NCI-H748 treated with DMSO at 0.1 percent for 48 hours (cell line): Measurements from ENCODE around the gene GRID2.
"Not testable (repeated sequence)": the region's sequence is repeated elsewhere in the genome, so short reads cannot be mapped to it uniquely, and the experiment has no call there.

Source experiments
- DNase-seq: peaks from one replicate; lab custom pipeline; 2025; lab: John Stamatoyannopoulos, UW

The GRID2 gene

DNA sequence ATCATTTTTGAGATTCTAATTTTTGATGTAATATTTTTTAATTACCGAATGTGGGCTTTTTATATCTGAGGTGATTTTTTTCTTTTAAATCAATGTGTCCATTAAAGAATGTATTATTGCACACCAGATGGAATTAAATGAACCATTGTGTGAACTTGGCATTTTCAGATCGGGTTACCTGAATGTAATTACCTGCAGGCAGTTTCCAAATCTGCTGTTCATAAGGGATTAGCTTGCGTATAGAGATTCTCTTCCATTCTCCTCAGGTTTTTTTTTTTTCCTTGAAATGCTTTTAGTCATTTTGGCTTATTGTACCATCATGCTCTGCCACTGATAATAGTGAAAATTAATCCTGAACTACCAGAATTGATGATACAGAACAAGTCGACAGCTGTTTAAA lies 1013.3 kb downstream of the GRID2 start:
- peak; percentile 4 for DNase-seq

DNA sequence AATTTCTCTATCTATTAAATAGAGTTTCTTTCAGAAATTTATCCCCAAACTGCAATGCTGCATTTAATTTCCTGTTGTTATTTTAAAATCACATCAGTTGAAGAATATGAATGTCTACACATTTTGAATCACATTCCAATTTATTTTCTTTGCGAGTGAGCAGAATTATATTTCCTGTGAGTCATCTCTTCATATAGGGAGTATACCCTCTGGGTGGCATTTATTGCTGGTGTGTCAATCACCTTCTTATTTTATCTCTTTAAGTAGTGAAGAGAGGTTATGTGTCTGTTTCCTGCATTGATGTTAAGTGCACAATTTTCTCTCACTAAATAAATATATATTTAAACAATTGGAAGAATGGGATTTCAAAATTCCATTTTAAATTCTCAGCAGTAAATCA lies 1013.8 kb downstream of the GRID2 start:
- no peak for DNase-seq

DNA sequence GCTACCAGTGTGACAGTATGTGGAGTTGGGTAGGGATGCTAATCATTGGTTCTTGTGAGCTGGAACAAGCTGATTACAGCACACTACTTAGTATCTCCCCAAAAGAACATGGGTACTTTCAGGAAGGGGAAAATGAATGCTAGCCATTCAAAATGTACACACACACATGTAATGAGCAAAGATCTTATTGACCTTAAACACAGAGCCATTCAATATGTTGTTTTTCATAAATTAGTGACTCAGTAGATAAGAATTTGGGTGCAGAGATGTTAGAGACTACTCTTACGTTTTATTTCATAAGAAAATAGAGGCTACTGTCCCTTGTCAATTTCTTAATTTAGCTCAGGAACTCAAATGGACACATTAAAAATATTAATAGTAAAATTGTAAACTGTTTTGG lies 1015.3 kb downstream of the GRID2 start:
- no peak for DNase-seq

DNA sequence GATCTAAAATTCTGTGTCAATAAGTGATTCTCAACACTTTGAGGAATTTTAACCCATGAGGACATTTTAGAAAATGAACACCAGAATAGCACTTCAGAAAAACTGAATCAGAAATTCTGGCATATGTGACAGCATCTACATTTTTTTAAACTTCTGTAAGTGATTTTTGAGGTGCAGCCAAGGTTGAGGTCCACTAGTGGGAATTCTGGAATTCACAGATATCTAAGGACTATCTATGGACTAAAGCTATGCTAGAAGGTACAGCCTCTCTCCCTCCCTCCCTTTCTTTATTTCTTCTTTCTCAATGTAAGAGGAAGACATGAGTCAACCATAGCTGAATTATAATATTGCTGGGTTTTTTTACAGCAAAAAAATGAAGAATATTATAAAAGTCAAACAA lies 1016.6 kb downstream of the GRID2 start:
- no peak for DNase-seq

DNA sequence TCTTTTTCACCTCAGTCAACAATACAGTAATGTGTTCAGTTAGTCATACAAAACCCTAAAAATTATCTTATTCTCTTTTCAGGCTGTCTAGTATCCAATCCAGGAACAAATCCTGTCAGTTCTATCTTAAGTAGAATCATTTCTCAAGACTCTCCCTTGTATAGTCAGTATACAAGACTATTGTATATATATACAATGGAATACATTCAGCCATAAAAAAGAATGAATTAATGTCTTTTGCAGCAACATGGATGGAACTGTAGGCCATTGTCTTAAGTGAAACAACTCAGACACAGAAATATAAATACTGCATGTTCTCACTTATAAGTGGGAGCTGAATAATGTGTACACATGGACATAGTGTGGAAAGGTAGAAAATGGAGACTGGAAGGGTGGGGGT lies 1023.6 kb downstream of the GRID2 start:
- no peak for DNase-seq

DNA sequence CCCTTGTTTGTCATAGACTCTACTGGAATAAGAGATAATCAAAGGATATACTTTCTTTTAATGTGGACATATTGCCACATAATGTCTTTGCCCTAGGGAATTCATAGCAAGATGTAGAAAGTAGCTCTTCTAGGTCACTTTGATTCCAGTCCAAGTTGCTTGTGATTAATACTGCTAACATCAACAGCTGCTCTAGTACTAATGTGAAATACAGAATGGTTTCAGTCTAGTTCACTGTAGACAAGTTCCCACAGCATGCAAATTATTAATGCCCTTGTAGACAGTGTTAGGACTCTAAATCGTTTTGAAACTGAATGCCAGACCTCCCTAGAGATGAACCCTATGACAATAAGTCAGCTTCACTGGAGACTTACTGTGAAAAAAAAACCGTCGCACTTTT lies 1030.2 kb downstream of the GRID2 start:
- DNase-seq, result peak; percentile 34

DNA sequence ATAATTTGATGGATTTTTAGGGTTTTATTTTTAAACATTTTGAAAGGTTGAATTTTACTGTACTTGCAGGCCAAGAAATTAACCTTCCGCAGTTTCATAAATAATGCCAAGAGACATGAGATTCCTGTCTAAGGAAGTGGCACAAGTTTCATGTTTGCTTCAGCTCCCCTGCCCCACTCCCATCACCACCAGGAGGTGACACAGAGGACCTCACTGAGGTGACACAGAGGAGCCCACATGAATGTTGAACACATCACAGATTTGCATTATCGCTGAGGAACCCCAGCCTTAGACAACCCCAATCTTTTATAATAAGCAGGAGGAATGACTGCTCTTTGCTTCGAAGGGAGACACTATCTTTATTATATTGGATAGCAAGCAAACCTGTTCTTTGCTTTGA lies 1033.4 kb downstream of the GRID2 start:
- no peak for DNase-seq

DNA sequence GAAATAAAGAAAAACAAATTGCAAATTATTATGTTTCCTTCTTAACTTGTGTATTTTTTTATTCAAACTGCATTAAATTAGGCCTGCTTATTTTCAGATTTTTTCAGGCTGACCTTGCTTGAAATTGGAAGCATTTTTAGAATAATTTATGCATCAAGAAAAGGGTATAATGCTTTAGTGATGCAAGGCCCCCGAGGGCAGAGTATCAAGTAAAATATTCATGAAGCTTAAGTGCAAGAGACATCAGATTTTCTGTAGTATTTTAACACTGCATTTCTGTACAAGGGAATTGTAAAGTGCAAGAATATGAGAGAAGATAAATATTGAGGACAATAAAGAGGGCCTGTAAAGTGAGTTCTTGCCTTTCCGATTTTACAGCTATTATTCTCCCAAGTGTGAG lies 1039.0 kb downstream of the GRID2 start:
- no peak for DNase-seq

DNA sequence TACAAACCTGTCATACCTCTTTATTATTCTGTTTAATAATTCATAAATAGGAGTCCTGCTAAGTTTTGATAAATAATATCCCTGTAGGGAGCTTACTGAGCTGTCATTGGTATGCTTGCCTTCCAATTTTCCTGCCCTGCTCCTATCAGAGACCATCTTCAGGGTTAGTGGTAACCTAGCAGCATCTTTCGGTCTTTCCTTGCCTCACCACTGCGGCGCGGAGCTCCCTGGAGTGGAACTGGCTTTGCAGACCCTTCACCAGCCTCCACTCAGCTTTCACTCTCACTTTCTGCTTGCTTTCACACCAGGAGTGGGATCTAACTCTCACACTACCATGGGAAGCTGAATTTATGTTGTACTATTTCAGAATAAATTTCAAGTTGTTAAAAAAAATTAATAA lies 1043.1 kb downstream of the GRID2 start:
- DNase-seq, result no peak

DNA sequence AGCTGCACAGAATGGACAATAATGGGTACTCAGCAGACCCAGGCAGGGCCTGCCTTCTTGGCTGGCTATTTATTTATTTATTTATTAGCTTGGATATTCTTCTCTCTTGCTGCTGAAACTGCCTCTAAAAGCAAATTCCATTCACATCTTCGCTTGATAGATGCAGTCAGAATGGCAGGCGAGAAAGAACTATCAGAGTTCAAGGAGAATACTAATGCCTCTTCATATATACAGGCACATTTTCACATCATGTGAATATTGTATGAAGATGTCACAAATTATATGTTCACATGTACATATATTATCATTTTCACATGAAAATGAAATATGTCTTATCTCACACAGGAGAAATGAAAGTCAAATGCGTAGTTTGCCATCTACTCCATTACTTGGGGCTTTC lies 1045.1 kb downstream of the GRID2 start:
- DNase-seq, result no peak

DNA sequence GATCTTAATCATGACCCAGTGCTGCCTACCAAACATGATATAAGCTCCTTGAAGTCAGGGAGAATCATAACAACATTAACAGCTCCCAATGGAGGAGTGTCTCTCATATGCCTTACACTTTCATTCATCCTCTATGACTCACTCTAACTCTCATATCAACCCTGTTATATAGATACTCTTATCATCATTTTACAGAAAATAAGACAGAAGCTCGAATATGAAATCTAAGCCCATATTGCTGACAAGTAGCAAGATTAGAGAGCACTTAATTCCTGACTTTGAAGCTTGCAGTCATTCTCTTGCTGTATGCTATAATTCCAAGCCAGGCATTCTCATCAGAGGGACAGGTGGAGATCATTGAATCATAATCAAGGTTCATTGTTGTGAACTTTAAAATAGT lies 1048.1 kb downstream of the GRID2 start:
- no peak for DNase-seq

DNA sequence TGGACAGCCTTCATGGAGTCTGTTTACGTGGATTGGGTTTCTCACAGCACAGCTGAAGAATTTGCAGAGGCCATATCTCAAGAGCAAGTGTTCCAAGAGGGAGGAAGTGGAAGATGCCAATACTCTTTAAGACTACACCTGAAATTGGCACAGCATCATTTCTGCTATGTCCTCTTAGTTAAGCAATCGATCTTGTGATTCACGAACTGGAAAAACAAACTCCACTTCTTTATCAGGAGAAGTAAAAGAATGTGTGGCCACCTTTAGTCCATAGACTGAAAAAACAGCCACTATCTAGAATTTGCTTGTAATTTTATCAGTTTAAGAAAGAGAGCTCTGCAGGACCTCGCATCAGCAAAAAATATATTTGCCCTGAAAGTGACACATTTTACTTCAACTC lies 1051.6 kb downstream of the GRID2 start:
- DNase-seq, result no peak

DNA sequence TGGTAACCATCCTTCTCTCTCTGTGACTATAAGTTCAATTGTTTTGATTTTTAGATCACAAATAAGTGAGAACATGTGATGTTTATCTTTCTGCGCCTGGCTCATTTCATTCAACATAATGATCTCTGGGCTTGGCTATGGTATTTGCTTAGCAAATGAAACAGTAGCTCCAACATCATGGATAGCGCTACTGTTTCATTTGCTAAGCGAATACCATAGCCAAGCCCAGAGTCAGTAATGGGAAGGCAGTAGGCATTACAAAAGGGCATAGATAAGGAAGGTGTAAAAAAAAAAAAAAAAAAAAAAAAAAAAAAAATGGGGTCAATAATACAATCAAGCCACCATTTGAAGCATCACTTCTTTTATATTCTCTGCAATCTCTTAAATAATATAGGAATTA lies 1055.8 kb downstream of the GRID2 start:
- peak; percentile 8 for DNase-seq

DNA sequence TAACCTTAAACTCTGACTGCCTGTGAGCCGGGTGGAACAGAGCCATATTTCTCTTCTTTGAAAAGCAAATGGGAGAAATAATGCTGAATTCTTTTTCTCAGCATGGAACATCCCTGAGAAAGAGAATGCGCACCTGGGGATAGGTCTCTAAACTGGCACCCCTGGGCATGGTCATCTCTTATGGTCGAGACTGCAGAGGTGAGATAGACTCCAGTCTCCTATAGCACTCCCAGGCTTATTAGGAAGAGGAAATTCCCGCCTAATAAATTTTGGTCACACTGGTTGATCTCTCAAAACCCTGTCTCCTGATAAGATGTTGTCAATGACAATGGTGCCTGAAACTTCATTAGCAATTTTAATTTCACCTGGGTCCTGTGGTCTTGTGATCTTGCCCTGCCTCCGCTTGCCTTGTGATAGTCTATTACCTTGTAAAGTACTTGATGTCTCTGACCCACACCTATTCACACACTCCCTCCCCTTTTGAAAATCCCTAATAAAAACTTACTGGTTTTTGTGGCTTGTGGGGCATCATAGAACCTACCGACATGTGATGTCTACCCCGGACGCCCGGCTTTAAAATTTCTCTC lies 1062.5 kb downstream of the GRID2 start:
- not testable (repeated sequence) for DNase-seq

DNA sequence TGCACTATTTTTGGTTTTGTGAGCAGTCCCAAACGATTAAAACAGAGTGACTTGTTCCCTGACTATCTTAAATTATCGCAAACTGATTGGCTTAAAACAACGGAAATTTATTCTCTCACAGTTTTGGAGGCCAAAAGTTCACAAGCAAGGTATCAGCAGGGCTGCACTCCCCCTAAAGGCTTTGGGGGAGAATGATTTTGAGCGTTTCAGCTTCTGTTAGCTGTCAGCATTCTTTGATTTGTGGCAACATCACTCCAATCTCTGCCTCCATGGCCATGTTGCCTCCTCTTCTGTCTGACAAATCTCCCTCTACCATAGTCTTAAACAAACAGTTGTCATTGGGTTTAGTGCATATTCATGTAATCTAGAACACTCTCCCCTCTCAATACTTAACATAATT lies 1065.2 kb downstream of the GRID2 start:
- no peak for DNase-seq

DNA sequence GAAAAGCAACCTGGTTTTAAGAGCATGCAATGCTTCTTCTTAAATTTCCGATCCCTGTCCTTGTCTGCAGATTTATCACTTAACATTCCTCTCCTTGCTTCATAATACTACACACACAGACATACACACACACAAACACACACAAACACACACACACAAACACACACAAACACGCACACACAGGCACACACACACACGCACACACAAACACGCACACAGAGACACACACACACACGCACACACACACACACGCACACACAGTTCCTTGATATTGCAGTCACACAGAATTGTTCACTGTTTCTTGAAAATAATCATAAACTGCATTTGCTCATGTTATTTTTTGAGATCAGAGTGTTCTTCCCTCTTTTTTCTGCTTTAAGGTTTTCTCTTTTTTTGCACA lies 1066.5 kb downstream of the GRID2 start:
- no peak for DNase-seq

DNA sequence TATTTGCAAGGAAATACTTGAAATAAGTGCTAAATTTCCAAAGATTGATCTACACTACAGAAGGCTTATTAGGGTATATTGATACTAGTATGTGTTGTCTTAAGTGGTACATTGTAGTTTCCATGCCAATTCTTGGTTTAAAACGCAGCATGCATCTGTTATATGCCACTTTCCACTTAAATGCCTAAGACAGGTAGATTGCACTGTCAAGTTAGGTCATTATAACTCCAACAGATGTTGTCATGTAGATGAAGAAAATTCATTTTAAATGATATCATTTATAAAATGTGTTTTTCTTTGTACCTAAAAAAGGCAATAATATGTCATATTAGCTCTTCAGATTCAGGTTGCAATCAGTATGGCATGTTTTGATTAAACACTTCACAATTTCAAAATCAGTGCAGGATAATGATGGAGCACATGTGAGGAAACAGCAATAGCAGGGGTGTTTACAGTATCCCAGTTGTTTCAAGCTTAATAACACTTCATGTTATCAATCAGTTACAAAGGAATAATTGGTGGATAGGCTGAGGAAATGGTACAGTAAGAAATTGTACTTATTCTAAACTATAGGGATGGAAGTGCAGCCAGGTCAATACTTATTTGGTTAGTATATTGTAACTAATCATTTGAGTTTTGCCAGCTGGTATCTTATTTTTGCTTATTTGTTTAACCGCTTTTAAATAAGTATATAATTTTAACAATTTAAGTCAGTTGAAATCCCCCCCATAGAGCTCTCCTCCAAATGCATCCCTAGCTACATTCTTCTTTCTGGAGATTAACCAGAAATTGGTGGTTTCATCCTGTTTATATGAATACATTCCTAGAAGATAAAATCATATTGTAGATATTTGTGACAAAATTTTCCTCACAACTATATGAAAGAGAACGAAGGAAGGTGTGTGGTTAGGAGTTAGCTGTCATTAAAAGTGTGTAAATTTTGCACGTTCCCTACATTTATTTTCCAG lies 1070.4 kb downstream of the GRID2 start:
- DNase-seq, result no peak

DNA sequence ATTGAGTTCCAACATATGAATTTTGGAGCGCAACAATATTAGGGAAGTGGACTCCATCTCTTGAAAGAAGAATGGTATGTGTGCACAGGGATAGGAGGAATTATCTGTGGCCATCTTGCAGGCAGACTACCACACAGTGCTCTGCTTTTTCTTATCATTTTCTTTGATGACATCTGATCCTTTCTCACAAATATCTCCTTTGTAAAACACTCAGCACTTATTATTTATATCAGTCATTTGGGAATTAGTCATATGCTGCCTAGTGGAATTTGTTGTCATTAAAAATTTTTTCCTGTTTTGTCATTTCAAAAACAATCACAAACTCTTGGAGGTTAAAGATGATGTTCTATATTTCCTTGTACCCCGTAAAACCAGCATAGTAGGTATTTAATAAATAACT lies 1080.5 kb downstream of the GRID2 start:
- DNase-seq, result no peak

DNA sequence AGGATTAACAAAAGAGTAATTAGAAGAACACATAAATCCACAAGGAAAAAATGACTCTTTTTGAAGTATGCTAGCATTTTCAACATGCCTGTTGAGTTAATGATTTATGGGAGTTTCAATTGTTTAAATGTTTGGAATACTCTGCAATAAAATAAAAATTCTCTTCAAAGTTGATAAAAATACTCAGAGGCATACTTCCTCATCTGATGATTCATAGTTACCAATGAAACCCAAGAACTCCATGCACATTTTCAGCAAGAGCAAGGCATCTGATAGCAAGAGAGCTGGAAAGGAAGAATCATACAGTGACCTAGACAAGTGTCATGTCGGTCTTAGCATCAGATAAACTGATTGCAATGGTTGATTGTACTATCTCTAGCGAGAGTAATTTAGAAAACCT lies 1081.1 kb downstream of the GRID2 start:
- DNase-seq, result no peak

DNA sequence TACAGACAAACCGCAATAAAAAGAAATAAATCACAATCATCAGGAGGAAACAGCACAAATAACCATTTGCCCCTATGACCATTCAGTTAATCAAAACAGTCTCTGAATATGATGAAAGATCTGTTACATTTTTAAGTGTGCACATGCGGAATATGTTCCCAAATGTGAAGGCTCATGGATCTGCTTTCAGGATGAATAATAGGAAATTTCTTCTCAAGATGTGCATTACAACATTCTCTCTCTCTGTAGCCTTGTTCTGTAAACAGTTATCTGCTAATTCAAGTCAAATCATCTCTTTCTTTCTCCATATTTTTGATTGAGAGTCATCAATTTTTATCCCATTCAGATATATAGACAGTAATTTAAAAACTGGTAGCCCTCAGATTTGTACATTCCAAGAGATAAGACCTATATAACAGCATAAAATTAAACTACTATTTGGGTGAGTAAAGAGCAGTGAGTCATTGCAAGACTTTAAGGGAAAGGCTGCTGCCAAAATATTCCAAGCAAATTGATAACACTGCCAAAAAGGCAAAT lies 1090.8 kb downstream of the GRID2 start:
- DNase-seq, result no peak

DNA sequence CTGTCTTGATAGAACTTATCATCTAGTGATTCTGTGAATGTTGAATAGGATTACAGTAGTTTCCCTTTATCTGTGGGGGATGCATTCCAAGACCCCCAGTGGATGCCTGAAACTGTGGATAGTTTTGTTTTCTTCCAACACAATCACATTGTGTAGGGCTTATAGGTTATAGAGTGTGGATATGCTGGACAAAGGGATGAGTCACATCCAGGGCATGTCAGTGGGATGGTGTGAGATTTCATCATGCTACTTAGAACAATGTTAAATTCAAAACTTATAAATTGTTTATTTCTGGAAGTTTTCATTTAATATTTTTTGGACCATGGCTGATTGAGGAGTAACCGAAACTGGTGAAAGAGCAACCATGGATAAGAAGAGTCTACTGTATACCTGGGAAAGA lies 1092.5 kb downstream of the GRID2 start:
- DNase-seq, result no peak

DNA sequence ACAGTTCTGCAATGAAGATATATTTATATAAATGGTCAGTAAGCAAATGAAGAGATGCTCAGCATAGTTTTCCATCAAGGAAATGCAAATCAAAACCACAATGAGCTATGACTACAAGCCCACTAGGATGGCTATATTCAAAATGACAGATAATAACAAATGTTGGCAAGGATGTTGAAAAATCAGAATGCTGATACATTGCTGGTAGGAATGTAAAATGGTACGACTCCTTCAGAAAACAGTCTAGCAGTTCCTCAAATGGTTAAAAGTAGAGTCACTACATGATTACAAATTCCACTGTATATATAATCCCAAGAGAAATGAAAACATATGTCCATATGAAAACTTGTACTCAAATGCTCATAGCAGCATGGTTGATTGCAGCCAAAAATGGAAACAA lies 1099.8 kb downstream of the GRID2 start:
- DNase-seq, result no peak

DNA sequence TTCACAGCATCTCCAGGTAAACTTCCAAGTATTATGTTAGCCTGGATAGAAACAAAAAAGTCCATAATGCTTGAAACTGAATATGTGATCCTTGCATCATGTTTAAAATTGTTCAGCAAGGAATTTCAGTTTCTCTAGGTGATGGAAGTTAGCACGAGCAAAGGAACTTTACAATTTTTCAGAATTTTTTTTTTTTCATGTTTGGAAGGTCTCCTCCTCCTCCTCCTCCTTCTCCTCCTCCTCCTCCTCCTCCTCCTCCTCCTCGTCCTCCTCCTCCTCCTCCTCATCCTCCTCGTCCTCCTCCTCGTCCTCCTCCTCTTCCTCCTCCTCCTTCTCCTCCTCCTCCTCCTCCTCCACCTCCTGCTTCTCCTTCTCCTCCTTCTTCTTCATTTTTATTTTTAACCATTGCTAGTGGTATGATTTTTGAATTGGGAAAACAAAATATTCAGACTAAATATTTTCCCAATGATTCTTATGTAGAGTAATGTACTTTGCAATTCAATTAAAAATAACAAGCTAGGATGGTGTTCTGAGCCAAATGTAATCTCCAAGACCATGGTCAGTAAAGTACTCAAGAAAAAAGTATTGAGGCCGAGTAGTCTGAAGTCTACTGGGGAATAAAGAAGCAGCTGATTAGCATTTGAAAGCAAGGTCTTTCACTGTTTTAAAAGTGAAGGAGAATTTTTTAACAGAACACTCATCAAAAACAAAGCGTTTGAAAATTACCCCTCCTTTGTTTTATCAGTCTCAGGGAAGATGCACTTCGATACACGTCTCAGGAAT lies 1103.9 kb downstream of the GRID2 start:
- no peak for DNase-seq
